HG02798 (cell line): ENCODE results near the gene SMC6.
A peak's percentile ranks its signal among the peaks of the same experiment; 100 is the strongest.

Experiments
- ATAC-seq: cut with Tn5 transposase; IDR thresholded peaks from one replicate; pipeline ENCODE4 v1.9.1; 2021; ENCODE audit warnings: mild to moderate bottlenecking; ENCODE audit not compliant: unreplicated experiment, poor library complexity

The SMC6 gene, protein sequence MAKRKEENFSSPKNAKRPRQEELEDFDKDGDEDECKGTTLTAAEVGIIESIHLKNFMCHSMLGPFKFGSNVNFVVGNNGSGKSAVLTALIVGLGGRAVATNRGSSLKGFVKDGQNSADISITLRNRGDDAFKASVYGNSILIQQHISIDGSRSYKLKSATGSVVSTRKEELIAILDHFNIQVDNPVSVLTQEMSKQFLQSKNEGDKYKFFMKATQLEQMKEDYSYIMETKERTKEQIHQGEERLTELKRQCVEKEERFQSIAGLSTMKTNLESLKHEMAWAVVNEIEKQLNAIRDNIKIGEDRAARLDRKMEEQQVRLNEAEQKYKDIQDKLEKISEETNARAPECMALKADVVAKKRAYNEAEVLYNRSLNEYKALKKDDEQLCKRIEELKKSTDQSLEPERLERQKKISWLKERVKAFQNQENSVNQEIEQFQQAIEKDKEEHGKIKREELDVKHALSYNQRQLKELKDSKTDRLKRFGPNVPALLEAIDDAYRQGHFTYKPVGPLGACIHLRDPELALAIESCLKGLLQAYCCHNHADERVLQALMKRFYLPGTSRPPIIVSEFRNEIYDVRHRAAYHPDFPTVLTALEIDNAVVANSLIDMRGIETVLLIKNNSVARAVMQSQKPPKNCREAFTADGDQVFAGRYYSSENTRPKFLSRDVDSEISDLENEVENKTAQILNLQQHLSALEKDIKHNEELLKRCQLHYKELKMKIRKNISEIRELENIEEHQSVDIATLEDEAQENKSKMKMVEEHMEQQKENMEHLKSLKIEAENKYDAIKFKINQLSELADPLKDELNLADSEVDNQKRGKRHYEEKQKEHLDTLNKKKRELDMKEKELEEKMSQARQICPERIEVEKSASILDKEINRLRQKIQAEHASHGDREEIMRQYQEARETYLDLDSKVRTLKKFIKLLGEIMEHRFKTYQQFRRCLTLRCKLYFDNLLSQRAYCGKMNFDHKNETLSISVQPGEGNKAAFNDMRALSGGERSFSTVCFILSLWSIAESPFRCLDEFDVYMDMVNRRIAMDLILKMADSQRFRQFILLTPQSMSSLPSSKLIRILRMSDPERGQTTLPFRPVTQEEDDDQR

DNA sequence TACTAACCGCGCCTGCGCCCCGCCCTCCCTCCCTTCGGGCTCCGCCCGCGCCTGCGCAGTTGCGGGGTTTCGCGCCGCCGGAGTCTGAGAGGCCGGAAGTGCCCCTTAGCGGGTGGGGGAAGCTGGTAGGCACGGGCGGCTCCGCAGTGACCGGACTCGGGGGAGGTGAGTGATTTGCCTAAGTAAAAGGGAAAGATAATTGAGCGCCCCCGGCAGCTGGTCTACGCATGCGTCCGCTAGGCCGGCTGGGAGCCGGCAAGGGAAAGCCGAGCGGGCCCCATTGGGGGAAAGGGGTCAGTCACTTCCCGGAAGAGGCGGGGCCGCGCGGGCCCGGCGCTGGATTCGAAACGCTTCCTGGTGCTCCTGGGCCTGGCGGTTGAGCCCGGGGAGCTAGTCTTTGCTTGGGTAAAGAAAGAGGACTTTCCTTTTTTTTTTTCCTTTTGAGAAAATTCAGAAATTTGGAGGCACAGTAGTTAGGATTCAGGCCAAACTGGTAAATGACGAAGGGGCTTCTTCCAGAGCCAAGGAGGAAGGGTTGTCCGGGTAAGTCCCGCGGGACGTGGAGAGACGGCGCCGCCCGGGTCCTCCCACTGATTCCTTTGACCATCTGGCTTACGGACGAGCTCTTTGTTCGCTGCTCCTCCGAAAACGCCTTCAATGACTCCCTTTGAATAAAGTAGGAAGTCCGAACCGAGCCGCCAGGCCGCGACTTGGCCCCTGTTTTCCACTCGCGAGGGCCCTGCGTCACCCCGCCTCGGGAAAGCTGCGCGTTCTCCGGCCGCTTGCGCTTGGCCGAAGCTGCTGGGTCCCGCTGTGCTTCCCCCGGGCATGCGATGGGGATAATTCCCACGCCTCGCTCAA lies at the start of gene SMC6, which contains the start of gene GEN1:
TSS of gene SMC6 (minus strand) at position 8 of the 861 bp plus-strand sequence. CDS start 7,864 bp downstream, outside the sequence.
TSS of gene GEN1 (plus strand) at position 336 of the 861 bp plus-strand sequence. CDS start 5,806 bp downstream, outside the sequence.
- ATAC-seq, result peak; percentile 75

GRCh38 chr2:17800693-17801458 lies 47.3 kb upstream of the SMC6 start:
- ATAC-seq, result no peak

DNA sequence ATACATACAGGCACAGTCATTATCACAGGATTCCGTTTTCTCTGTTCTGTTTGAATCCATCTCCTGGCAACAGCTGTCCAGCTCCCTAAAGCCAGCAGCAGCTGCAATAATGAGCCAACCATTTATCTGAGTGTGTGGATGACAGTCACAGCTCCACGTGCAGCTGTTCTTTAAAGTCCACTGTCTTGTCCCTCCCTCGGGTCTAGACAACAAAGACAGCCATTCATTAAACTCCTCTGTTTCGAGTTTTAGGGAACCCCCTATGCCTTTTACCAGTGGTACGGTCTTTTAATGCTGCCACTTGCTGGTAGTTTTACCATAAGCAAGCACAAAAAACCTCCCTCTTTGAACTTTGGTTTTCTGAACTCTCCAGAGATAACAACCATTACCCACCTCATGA lies 46.6 kb upstream of the SMC6 start:
- ATAC-seq, result no peak

DNA sequence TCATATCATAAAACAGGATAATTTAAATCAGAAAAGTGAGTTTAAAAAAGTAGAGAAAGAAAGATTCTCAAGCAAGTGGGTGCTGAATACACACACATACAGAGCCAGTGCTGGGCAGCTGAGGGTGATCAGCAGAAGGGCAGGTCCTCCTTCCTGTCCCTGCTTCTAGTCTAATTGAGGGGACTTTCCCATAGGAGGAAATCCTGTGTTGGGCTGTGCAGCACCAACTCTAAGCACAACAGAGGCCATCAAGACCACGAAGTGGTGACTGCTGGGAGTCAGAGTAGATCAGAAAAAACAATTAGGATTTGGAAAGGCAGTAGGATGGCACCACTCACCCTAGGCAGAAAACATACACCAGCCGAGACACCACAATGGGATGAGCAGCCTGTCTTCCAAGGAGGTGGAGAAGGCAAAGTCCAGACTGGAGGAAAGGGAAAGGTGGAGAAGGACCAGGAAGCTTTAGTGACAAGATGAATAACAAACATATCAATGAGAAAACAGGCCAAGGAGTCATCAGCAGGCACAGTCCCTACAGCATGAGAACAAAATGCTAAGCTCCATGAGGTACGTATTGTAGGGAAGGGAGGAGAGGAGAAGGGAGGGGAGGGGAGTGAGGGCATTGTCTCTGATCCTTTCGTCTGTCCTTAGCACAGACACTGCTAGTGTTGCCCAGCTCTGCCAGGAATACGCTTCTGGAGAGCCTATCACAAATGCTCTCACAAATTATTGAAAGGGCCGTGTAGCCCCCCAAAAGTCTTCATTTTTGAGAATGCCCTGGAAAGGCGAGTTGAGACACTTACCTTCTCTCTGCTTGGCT lies 45.9 kb upstream of the SMC6 start:
- ATAC-seq, result no peak

- no peak for ATAC-seq
Observed at GRCh38 chr2:17798338-17798737, 44.7 kb upstream of the SMC6 start.

DNA sequence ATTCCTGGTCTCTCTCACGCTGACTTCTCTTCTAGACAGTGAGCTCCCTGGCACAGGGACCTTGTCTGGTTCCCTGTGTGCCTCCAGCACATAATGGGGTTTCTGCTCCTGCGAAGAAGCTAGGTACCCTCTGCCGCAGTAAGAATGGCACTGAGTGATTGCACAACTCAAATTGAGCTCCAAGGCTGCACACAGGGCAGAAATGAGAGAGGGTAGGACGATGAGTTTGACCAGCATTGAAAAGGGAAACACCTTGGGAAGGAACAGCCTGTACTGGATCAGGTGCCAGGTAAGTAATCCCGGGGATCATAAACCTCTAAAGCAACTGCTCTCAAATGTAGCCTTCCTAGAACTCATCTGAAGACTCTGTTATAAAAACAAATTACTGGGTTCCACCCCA lies 41.7 kb upstream of the SMC6 start:
- no peak for ATAC-seq

DNA sequence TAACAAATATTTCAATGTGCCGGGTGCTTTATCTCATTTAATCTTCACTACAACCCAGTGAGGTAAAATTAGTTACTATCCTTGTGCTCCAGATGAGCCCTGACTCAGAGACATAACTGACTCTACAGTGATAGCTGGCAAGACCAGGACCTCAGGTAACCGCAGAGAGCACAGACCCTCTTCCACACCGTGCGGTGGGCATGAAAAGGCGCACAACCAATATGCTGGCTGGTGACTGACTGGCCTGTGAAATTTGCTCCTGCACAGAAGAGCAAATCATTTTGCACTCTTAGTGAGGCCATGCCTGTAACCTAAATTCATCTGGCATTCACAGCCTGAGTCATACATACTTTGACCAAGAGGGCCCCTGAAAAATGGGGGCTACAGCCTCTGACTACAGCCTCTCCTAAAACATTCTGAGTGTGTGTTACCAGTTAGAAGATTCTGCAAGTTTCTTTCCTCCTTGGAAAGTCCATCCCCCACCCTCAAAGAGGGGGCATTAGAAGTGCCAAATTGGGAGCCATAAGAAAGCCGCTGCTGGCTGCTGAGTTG lies 40.3 kb upstream of the SMC6 start:
- no peak for ATAC-seq

DNA sequence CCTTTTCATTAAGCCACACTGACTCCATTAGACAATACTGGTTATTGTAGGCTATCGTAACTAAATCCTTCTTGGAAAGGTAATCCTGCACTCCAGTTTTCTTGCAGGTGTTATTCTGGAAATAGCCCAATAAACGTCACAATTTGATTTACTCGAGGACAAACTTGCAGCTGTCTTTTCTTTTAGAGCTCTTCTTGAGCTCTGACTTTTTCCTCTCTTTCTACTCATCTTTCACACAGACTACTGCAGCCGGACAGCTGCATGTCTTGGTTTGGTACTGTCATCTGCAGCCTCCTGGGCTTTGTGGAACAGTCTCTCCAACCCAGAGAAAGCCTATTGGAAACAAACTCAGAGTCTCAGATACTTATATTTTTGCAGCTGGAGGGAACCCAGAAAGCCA lies 39.7 kb upstream of the SMC6 start:
- ATAC-seq, result no peak

DNA sequence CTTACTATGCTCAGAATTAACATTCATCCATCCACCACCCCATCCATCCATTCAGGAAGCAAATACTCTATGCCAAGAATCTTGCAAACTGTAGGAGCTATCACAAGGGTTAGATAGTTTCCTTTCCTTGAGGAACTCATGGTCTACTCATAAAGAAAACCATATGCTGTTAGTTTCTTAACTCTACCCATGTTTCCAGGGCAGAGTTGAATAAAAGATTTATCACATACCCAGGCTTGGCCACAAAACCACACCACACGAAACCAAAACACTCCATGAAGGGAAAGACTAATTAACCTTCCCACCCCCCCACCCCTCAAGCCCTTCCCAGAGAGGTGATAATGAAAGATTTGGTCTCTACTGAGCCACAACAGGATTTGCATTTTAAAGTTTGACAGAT lies 38.9 kb upstream of the SMC6 start:
- ATAC-seq, result peak; percentile 34

DNA sequence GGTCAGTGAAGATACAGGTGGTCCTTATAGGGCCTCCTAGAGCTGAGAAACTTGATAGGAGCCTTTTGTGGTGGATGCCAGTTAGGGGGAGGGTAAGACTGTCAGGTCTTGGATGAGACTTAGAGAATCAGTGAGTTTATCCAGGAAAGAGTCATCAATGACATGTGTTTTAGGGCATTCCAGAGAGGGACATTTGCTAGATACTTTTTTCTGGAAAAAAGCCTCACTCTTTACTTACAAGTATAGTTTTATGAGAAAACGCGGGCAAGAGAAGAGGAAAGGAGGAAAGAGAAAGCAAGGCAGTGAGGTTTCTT lies 38.2 kb upstream of the SMC6 start:
- ATAC-seq, result no peak

GRCh38 chr2:17791121-17791816 lies 37.7 kb upstream of the SMC6 start:
- no peak for ATAC-seq

DNA sequence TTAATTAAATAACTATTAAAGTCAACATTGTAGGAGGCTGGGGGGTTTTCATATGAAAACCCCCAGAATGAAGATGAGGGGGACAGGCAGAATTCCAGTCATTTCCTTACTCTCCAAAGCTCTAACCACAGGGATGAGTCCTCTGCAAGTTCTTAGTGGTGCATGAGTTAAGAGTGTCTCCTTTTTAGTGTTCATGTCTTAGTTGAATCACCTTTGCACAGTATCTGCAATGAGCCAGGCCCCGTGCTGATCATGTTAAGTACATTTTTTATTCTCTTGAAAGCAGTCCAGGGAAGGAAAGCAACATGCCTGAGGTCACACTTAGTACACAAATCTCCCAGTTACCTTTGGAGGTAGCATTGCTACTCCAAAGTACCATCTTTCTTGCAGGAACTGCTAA lies 36.9 kb upstream of the SMC6 start:
- ATAC-seq, result no peak

DNA sequence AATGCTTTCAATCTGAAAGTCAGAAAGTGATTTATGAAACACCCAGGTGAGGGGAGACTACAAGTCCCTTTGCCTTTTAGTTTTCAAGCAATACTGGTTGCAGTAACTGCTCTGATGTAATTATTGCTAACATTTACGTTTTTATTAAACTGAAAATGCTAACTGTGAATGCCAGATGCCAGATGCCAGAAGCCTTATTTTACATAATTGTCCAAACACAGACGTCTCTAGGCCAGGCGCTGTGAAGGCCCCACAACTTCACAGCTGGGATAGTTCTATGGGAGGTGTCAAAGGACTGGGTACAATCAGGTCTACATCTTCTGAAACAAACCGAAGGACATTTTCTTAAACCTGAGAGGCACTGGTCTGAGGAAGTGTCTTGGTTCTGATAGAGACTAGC lies 35.2 kb upstream of the SMC6 start:
- no peak for ATAC-seq

GRCh38 chr2:17786727-17787126 lies 33.1 kb upstream of the SMC6 start:
- ATAC-seq, result no peak

GRCh38 chr2:17781482-17781881 lies 27.9 kb upstream of the SMC6 start:
- no peak for ATAC-seq

GRCh38 chr2:17780546-17780945 lies 26.9 kb upstream of the SMC6 start:
- ATAC-seq, result no peak

DNA sequence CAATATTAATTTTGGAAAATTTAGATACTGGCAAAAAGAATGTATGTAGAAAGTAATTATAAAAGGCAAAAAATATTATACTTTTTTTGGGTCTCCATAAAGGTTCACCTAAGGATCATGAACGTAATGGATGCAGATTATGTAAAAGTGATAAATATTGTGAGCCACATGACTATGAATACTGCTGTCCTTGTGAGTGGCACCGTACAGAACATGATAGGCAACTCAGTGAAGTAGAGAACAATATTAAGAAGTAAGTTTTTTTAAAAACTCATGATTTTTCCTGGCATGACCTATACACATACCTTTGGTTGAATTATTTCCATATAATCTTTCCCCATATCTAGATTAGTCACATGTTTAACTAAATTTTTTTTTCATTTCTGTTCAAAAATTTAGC lies 18.9 kb upstream of the SMC6 start:
- ATAC-seq, result no peak

- ATAC-seq, result no peak
Observed at GRCh38 chr2:17771956-17772355, 18.3 kb upstream of the SMC6 start.
